Loucy (cell line): Measurements from ENCODE around the gene C9orf50.

ENCODE experiments used
- CTCF ChIP-seq: fragments of 200-600 bp; sonication (generic); conservative IDR thresholded peaks from 2 replicates; pipeline ENCODE4 v1.5.1; 2014; ENCODE audit warnings: mild to moderate bottlenecking, antibody characterized with exemption, low read length
- EZH2phosphoT487 ChIP-seq: fragments of 200-600 bp; IDR thresholded peaks from 2 replicates; pipeline ENCODE4 v1.6.1; 2018; ENCODE audit warnings: antibody characterized with exemption, mild to moderate bottlenecking, moderate library complexity, borderline replicate concordance

DNA sequence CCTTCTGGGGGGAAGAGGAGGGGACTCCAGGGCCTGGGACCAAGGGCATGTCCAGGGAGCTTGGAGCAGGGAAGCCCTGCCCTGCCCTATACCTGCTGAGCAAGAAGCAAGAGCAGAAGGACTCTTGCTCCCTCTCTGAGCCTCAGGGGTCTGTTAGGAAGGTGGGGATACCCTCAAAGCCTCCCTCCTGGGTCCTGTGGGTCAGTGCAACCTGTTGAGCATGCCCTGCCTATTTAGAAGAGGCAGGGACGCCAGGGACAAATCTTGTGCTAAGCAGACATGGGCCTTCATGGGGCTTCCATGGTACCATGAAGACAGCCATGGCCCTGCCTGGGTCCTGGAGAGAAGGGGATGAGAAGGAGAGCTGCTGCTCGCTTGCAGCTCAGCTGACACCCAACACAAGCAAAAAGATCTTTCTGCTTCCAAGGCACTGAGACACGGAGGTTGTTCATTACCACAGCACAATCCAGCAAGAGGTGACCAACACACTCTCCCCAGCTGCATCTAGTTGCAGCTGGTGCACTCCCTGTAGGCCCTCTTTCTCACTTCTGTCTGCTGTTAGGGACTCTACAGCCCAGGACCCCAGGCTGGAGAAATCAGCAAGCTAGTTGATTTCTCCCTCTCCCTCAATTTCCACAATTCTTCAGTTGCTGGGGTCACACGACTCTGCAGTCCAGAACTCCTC lies 39.3 kb downstream of the C9orf50 start:
- TF ChIP-seq CTCF (no peak), EZH2phosphoT487 (no peak)
